Activated T-cell treated with anti-CD3 and anti-CD28 coated beads, Interleukin-2, amount 50 U/mL, for 72 hours (primary cell): ENCODE results near the gene OR7G1. TPM values are rescaled to one million over a fixed set of nuclear protein-coding genes. Genes with fewer than 3 reads are reported as not detected.

Source experiments
- ATAC-seq, 2 donors: fragments of 150-1000 bp; cut with Tn5 transposase; replicated peaks in 1 of 2; 2 replicates each; pipeline ENCODE4 v1.10.0; 2021; ENCODE audit warnings: moderate library complexity in 2 of 2, mild to moderate bottlenecking in 1 of 2
- DNase-seq, 2 donors: peaks; one replicate each; pipeline ENCODE4 v3.0.0; 2021 to 2022; ENCODE audit warnings: mixed read lengths in 1 of 2
- H3K27ac Mint-ChIP-seq: one replicate; pipeline ENCODE4 v1.8.0; 2022; ENCODE audit warnings: mild to moderate bottlenecking, moderate library complexity, mixed read lengths
- H3K27me3 Mint-ChIP-seq: one replicate; pipeline ENCODE4 v1.8.0; 2022; ENCODE audit warnings: low read depth, mixed read lengths
- H3K36me3 Mint-ChIP-seq, 2 donors: one replicate each; pipeline ENCODE4 v1.8.0; 2022; ENCODE audit warnings: mixed read lengths in 2 of 2, mild to moderate bottlenecking in 1 of 2; ENCODE audit not compliant: insufficient read depth in 2 of 2
- H3K4me1 Mint-ChIP-seq: one replicate; pipeline ENCODE4 v1.8.0; 2022; ENCODE audit warnings: low read depth, mixed read lengths
- H3K4me3 Mint-ChIP-seq, 2 donors: one replicate each; pipeline ENCODE4 v1.8.0; 2022; ENCODE audit warnings: mild to moderate bottlenecking in 2 of 2, mixed read lengths in 2 of 2, moderate library complexity in 2 of 2
- H3K9me3 Mint-ChIP-seq, 2 donors: one replicate each; pipeline ENCODE4 v1.8.0; 2022; ENCODE audit warnings: mixed read lengths in 2 of 2
- total RNA-seq, 2 donors: library from RNA; stranded (reverse); gene quantifications; one replicate each; pipeline ENCODE4 v1.2.3, GENCODE V29; 2022

The OR7G1 gene
- not detected for total RNA-seq

DNA sequence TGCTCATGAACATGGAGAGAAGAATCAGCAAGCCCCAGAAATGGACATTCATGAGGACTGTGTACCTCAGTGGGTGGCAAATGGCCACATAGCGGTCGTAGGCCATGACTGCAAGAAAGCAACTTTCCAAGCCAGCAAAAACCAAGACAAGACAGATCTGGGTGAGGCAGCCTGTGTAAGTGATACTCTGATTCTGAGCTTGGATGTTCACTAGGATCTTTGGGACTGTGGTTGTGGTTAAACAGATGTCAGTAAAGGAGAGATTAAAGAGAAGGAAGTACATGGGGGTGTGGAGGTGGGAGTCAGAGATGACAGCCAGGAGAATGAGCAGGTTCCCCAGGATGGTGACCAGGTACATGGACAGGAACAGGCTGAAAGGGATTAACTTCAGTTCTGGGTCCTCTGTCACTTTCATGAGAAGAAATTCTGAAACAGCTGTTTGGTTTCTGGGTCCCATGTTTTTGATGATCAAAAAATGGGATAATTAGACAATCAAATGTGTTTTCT is at the start of gene OR7G1:
Gene OR7G1, minus strand, starts transcription at position 457 of the 507 bp plus-strand sequence. Its CDS starts 0 bp downstream, at position 457.
- ATAC-seq = no peak
- Mint-ChIP-seq H3K27ac (no peak within 1 kb of the TSS), H3K4me1 (no peaks in the 10 kb centered on the region), H3K27me3 (peaks cover 20% of the 10 kb centered on the region), H3K4me3 (no peak within 1 kb of the TSS), H3K36me3 (no peaks in the 10 kb centered on the region), H3K9me3 (no peaks in the 10 kb centered on the region)
- no peak for DNase-seq

DNA sequence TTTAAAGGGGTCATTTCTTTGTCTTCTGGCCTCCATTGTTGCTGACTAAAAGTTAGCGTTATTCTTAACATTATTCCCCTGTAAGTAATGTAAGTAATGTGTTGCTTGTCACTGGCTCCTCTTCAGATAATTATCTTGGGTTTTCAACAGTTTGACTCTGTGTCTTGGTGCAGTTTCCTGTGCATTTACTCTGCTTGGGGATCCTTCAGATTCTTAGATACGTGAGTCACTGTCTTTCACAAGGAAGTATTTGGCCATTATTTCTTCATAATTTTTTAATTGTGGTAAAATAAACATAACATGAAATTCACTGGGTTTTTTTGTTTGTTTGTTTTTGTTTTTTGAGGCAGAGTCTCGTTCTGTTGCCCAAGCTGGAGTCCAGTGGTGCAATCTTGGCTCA is 49.7 kb upstream of the OR7G1 start:
- H3K36me3 Mint-ChIP-seq = peaks cover 33 to 56% of the 10 kb centered on the region in 2 donors
- H3K4me1 Mint-ChIP-seq = no peaks in the 10 kb centered on the region

DNA sequence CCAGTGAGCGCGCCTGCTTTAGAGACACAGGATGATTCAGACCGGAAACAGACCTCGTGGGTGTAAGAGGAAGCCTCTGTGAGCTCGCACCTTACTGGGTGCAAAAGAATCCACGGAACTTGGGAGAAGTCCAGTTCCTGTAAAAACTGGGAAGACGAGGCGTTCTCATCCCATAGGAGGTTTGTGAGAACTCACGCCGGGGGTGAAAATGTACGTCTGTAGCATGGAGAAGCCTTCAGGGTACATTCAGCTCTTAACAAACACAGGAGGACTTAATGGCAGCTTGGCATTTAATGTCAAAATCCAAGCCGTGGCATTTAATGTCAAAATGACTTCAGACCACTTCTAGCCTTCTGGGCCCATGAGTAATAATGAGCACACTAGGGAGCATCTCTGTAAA is 45.9 kb upstream of the OR7G1 start:
- Mint-ChIP-seq H3K27me3 (no peaks in the 10 kb centered on the region), H3K27ac (no peak overlapping the region), H3K36me3 (peaks cover 56 to 85% of the 10 kb centered on the region in 2 donors), H3K4me1 (no peaks in the 10 kb centered on the region), H3K4me3 (no peak overlapping the region), H3K9me3 (peaks cover 1 to 16% of the 10 kb centered on the region in 2 donors)
- no peak for DNase-seq
- no peak for ATAC-seq

More for the DNA sequence above, 49.7 kb upstream of the OR7G1 start:
- ATAC-seq = no peak
- Mint-ChIP-seq H3K27me3 (no peaks in the 10 kb centered on the region), H3K27ac (no peak overlapping the region), H3K4me3 (no peak overlapping the region), H3K9me3 (peaks cover 1 to 11% of the 10 kb centered on the region in 2 donors)
- no peak for DNase-seq

GRCh38 chr19:9159891-9160290 is 44.3 kb upstream of the OR7G1 start:
- Mint-ChIP-seq H3K27me3 (no peaks in the 10 kb centered on the region), H3K27ac (no peak overlapping the region), H3K36me3 (peaks cover 67 to 87% of the 10 kb centered on the region in 2 donors), H3K4me1 (peaks cover 12% of the 10 kb centered on the region), H3K4me3 (no peak overlapping the region), H3K9me3 (peaks cover 1 to 17% of the 10 kb centered on the region in 2 donors)
- ATAC-seq (no peak), DNase-seq (no peak)

DNA sequence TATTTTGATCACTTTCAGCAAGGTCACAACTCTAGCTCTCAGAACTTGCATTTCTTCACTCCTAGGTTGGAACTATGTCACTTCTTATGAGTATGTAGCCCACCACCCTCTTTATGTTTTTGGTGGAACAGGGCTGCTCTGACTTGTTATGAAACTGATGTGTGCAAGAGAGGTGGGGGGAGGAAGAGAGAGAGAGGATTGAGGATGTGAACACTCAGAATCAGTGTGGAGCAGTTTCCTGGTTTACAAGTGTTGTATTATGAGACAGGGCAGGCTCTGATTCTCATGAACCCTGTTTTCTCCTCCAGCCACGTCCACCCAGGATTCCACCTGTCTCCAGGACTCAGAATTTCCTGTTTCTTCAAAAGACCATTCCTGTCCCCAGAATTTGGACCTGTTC is 40.7 kb upstream of the OR7G1 start:
- ATAC-seq (no peak), DNase-seq (no peak)
- peaks cover 29% of the 10 kb centered on the region for H3K4me1 Mint-ChIP-seq
- peak overlapping the region; percentile 9 for H3K27ac Mint-ChIP-seq
- H3K27me3 Mint-ChIP-seq = no peaks in the 10 kb centered on the region
- peaks cover 71 to 85% of the 10 kb centered on the region in 2 donors for H3K36me3 Mint-ChIP-seq
- peaks cover 10 to 18% of the 10 kb centered on the region in 2 donors for H3K9me3 Mint-ChIP-seq
- no peak overlapping the region for H3K4me3 Mint-ChIP-seq

- Mint-ChIP-seq H3K36me3 (peaks cover 69 to 84% of the 10 kb centered on the region in 2 donors), H3K27me3 (no peaks in the 10 kb centered on the region), H3K27ac (peak overlapping the region; percentile 43), H3K4me3 (no peak overlapping the region), H3K9me3 (peaks cover 10 to 17% of the 10 kb centered on the region in 2 donors), H3K4me1 (peaks cover 36% of the 10 kb centered on the region)
- ATAC-seq (no peak), DNase-seq (no peak)
Measured at GRCh38 chr19:9155591-9155990, 40.0 kb upstream of the OR7G1 start.

DNA sequence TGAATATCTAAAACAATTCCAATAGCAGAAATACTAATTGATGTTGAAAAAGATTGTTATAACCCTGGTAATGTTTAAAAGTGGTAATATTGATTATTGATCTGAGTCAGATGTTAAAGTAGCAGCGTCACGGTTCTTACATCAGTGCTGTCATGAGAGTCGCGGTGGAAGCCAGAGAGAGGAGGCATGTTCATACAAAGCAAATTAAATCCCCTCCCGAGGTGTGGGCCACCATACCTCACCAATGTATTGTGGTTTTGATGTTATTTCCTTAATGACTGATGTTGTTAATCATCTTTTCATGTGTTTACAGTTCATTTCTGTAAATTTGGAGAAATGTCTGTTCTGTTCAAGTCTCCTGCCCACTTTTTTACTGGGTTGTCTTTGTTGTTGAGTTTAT is 35.8 kb upstream of the OR7G1 start:
- Mint-ChIP-seq H3K4me1 (peaks cover 66% of the 10 kb centered on the region), H3K36me3 (peaks cover 59 to 76% of the 10 kb centered on the region in 2 donors), H3K9me3 (peaks cover 11 to 14% of the 10 kb centered on the region in 2 donors), H3K4me3 (peak overlapping the region in 1 of 2 donors; percentile 4), H3K27me3 (no peaks in the 10 kb centered on the region), H3K27ac (peak overlapping the region; percentile 5)
- ATAC-seq = peak; percentile 68 to 76
- peak; percentile 16 to 23 for DNase-seq

DNA sequence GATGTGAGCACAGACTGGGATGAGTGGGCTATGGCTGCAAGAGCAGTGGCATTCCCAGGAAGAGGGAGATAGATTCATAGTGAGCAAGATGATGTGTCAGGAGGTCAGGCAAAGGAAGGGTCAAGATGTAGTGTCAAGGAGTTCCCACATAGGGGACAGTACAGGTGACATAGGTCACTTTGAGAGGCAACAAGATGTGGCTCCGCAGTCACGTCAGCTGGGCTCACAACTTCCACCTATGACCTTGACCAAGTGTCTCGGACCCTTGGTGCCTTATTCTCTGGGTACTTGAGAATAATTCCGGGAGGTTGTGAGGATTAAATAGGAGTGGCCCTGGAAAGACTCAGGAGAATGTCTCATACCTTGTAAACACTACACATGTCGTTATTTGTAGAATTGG is 35.1 kb upstream of the OR7G1 start:
- Mint-ChIP-seq H3K9me3 (peaks cover 12 to 14% of the 10 kb centered on the region in 2 donors), H3K4me3 (no peak overlapping the region), H3K27me3 (no peaks in the 10 kb centered on the region), H3K27ac (peak overlapping the region; percentile 5), H3K4me1 (peaks cover 62% of the 10 kb centered on the region), H3K36me3 (peaks cover 56 to 75% of the 10 kb centered on the region in 2 donors)
- no peak for DNase-seq
- ATAC-seq = no peak

GRCh38 chr19:9149997-9150396 is 34.4 kb upstream of the OR7G1 start:
- Mint-ChIP-seq H3K9me3 (peaks cover 10 to 13% of the 10 kb centered on the region in 2 donors), H3K4me1 (peaks cover 55% of the 10 kb centered on the region), H3K27ac (peak overlapping the region; percentile 36), H3K27me3 (no peaks in the 10 kb centered on the region), H3K4me3 (no peak overlapping the region), H3K36me3 (peaks cover 55 to 75% of the 10 kb centered on the region in 2 donors)
- DNase-seq (no peak), ATAC-seq (no peak)

DNA sequence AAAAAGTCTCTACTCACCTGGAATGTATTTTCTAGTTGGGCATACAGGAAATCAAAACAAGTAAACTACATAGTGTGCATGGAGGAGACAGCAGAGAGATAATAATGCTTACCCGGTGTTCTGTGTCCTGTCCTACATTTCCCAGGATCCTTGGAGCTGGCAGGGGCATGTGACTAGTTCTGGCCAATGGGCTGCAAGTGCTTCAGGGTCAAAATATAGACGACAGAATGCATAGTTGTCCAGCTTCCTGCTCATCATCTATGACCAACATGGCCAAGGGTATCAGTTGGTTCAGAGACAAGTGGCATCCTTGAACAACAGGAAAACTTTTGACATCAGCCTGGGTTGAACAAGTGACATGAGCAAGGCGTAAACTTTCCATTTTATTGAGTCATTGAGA is 33.1 kb upstream of the OR7G1 start:
- Mint-ChIP-seq H3K36me3 (peaks cover 56 to 77% of the 10 kb centered on the region in 2 donors), H3K9me3 (peaks cover 14 to 16% of the 10 kb centered on the region in 2 donors), H3K27me3 (no peaks in the 10 kb centered on the region), H3K4me1 (peaks cover 57% of the 10 kb centered on the region), H3K4me3 (no peak overlapping the region), H3K27ac (peak overlapping the region; percentile 7)
- ATAC-seq (no peak), DNase-seq (no peak)

GRCh38 chr19:9146882-9147281 is 31.3 kb upstream of the OR7G1 start:
- ATAC-seq (no peak), DNase-seq (no peak)
- H3K9me3 Mint-ChIP-seq = peaks cover 10 to 12% of the 10 kb centered on the region in 2 donors
- H3K36me3 Mint-ChIP-seq = peaks cover 49 to 73% of the 10 kb centered on the region in 2 donors
- no peak overlapping the region for H3K27ac Mint-ChIP-seq
- H3K4me3 Mint-ChIP-seq = no peak overlapping the region
- no peaks in the 10 kb centered on the region for H3K27me3 Mint-ChIP-seq
- H3K4me1 Mint-ChIP-seq = peaks cover 64% of the 10 kb centered on the region

GRCh38 chr19:9144920-9145319 is 29.4 kb upstream of the OR7G1 start:
- H3K27ac Mint-ChIP-seq = peak overlapping the region; percentile 87
- ATAC-seq (no peak), DNase-seq (no peak)
- H3K4me1 Mint-ChIP-seq = peaks cover 64% of the 10 kb centered on the region
- H3K4me3 Mint-ChIP-seq = peak overlapping the region in 1 of 2 donors; percentile 45
- no peaks in the 10 kb centered on the region for H3K27me3 Mint-ChIP-seq
- peaks cover 34 to 63% of the 10 kb centered on the region in 2 donors for H3K36me3 Mint-ChIP-seq
- H3K9me3 Mint-ChIP-seq = peaks cover 3 to 10% of the 10 kb centered on the region in 2 donors

DNA sequence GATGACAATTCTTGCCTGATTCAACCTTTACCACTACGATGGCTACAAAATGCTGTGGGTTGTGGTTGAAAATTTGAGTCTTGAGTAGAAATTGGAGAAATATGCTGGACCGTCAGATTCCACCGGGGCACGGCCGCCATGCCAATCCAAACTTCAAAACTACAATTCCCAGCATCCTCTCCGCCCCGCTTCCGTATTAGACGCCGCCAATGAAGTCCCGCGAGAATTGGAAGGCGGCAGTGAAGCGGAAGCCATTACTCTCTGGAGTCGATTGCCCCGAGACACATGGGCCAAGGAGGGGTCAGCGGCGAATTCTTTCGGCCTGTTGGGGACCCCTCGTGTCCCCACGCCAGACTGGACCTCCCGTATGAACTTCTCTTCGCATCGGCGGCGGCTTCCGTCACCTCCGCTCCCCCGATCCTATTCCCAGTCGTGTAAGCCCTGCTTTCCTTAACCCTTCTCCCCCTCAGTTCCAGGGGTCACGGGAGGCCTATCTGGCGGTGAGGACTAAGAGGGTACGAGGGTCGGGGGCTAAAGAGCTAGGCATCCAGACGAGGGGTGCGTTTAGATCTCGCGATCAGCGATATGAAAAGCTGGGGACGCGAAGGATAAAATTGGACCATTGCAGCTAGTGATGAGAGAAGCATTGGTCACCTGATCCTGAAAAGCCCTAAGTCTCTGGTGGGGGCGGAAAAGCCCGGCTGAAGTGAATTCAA is 24.8 kb upstream of the OR7G1 start, which contains the start of gene ZNF317:
Gene ZNF317, plus strand, starts transcription at position 239 of the 716 bp plus-strand sequence. CDS start 15,620 bp downstream, outside the sequence.
- H3K27ac Mint-ChIP-seq = peak within 1 kb of the TSS; percentile 97
- peaks cover 52% of the 10 kb centered on the region for H3K4me1 Mint-ChIP-seq
- DNase-seq (peak; percentile 89 to 93), ATAC-seq (peak; percentile 94 to 96)
- peaks cover 12 to 30% of the 10 kb centered on the region in 2 donors for H3K36me3 Mint-ChIP-seq
- peak within 1 kb of the TSS; percentile 97 to 99 for H3K4me3 Mint-ChIP-seq
- H3K27me3 Mint-ChIP-seq = no peaks in the 10 kb centered on the region
- peaks cover 3 to 6% of the 10 kb centered on the region in 2 donors for H3K9me3 Mint-ChIP-seq
